Hematopoietic multipotent progenitor cell treated with erythropoietin and hydrocortisone succinate and interleukin-3 and kit ligand, for 6 days (in vitro differentiated cells): Measurements from ENCODE around the gene CHMP1B.
"Not testable (repeated sequence)": the region's sequence is repeated elsewhere in the genome, so short reads cannot be mapped to it uniquely, and the experiment has no call there.

Experiments used
- DNase-seq: peaks from one replicate; pipeline ENCODE4 v3.0.0-alpha.2; 2015

Gene CHMP1B

DNA sequence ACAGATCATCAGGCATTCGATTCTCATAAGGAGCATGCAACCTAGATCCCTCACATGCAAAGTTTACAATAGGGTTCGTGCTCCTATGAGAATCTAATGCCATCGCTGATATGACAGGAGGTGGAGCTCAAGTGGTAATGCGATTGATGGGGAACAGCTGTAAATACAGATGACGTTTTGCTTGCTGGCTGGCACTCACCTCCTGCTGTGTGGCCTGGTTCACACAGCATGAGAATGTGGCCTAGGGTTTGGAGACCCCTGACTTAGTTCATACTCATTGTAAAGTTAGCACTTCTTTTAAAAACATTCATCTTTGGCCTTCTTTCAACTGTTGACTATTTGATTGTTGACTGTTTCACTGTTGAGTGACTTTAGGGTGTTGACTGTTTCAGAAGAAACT lies 8.7 kb upstream of the CHMP1B start:
- DNase-seq, result no peak

- no peak for DNase-seq
Observed at GRCh38 chr18:11844436-11844835, 6.8 kb upstream of the CHMP1B start.

GRCh38 chr18:11845654-11846053 lies 5.6 kb upstream of the CHMP1B start:
- no peak for DNase-seq

- no peak for DNase-seq
Observed at GRCh38 chr18:11847811-11848210, 3.4 kb upstream of the CHMP1B start.

DNA sequence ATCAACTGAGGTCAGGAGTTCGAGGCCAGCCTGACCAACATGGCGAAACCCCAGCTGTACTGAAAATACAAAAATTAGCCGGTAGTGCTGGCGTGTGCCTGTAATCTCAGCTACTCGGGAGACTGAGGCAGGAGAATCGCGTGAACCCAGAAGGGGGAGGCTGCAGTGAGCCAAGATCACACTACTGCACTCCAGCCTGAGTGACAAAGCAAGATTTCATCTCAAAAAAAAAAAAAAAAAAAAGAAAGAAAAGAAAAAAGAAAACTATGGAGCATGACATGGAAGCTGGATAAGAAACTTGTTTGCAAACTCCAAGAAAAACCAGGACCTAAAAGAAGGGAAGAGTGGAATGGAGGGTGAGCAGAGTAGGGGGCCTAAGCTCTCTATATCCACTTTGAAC lies 1.9 kb upstream of the CHMP1B start:
- DNase-seq, result no peak

- DNase-seq, result peak; percentile 71
Observed at GRCh38 chr18:11849841-11850634, 1.2 kb upstream of the CHMP1B start.

DNA sequence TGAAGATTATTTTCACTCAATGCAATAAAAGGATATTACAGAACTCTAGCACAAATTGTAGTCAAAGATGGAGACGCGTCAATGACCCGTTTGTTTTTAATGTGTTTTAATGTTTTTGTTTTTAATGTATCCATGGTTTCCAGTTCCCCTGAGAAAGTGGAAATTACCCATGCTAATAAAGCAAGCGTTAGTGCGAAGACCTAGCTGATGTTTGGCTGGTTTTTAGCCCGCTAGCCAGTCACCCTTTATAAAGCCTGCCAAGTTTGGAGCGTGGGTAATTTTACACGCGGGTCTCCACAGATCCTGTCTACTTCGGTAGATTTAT lies 430 bp upstream of the CHMP1B start:
- peak; percentile 59 for DNase-seq

DNA sequence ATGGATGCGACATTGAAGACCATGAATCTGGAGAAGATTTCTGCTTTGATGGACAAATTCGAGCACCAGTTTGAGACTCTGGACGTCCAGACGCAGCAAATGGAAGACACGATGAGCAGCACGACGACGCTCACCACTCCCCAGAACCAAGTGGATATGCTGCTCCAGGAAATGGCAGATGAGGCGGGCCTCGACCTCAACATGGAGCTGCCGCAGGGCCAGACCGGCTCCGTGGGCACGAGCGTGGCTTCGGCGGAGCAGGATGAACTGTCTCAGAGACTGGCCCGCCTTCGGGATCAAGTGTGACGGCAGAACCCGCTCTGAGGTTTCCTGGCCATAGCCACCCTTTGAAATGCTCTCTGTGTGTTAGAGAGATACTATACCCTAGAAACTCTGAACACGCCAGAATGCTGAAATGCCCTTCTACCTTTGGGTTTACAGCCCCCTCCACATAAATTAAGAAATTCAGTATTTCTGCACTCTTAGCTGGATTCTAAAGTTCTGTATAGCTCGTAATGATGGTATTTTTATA lies 659 bp downstream of the CHMP1B start:
- DNase-seq, result peak; percentile 51

- not testable (repeated sequence) for DNase-seq
Observed at GRCh38 chr18:11854554-11854953, 3.3 kb downstream of the CHMP1B start.

- no peak for DNase-seq
Observed at GRCh38 chr18:11857177-11857887, 6.1 kb downstream of the CHMP1B start.

DNA sequence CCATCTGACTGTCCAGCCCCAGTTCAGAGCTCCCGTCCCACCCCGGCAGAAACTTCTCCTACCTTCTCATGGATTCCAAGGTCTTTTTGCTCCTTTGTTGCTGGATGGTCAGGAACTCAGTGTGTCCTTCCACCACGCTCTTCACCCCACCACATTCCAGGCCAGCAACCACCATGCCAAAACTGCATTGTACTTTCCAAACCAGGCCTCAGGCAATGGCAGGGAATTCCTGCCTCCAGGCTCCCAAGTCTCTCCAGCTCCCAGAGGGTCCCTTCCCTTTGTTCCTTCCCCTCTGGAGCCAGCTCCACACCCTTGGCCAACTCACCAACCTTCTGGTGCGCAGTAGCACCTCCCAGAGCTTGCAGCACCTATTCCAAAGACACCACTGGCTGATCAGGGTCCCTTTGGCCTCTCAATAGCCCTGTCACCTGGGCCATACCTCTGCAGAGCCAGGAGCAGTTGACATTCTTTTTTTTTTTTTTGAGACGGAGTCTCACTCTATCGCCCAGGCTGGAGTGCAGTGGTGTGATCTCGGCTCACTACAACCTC lies 8.1 kb downstream of the CHMP1B start:
- no peak for DNase-seq

DNA sequence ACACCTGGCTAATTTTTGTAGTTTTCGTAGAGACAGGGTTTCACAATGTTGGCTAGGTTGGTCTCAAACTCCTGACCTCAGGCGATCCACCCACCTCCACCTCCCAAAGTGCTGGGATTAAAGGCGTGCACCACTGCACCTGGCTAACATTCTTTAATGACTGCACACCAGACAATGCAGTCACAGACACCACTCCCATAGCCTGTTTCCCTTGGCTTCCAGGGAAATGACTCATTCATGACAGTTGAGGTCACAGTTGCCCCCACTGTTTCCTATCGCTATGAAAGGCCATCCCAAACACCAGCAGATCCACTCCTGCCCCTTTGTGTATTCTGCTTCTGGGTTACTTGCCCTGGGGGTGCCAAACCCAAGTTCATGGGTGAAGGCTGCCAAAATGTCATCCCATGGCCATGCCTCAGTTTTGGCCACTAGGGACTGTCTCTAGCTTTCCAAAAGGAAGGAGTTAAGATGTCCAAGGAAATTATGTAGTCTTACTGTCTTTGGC lies 8.7 kb downstream of the CHMP1B start:
- no peak for DNase-seq

GRCh38 chr18:11860594-11861450 lies 9.6 kb downstream of the CHMP1B start:
- no peak for DNase-seq

DNA sequence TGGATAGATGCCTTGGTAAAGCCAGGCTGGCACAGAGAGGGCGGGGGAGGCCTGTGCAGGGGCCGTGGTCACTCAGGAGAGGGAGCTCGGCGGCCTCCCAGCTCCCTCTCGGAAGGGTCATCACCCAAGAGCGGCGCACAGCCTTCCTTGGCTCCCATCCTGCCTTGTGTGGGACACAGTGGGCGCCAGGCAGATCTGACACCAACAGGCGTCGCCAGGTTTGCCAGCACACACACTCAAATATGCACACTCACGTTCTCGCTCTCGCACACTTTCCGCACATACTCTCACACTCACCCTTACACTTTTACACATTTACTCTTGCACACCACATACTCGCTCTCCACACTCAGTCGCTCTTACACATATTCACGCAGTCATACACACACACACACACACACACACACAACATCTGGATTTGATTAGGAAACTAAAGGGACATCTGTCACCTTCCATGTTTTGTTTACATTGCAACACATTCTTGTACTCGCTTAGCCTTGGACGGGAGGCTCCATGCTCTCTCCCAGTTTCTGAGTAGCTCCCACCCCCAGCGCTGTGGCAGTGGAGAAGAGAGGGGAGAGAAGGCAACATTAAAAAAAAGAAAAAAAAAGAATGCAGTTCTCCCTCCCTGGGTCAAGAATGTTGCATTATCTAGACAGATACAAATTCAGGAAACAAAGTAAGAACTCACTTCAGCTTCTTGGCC lies 10.5 kb downstream of the CHMP1B start:
- DNase-seq, result no peak

DNA sequence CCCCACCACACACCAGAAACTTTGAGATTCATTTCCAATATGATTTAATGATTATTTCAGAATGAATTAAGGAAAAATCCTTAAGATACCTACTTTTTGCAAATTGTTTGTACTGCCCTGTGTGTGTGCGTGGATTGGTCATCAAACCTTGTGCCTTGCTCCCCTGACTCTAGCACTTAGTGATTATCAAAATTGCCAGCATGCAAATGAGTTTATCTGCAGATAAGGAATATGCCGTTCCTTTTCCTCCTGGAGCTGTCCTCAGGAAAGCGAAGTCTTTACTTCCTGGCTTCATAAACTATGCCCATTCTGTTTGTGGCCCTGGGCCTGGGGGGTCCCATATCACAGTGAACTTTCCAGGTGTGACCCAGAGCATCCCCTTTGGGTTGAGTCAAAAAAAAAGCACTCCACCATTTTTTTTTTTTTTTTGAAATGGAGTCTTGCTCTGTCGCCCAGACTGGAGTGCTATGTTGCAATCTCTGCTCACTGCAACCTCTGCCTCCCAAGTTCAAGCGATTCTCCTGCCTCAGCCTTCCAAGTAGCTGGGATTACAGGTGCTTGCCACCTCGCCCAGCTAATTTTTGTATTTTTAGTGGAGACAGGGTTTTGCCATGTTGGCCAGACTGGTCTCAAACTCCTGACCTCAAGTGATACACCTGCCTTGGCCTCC lies 11.4 kb downstream of the CHMP1B start:
- DNase-seq, result no peak

GRCh38 chr18:11864471-11864870 lies 13.3 kb downstream of the CHMP1B start:
- DNase-seq, result no peak

- DNase-seq, result no peak
Observed at GRCh38 chr18:11865071-11865470, 13.9 kb downstream of the CHMP1B start.

GRCh38 chr18:11866329-11866728 lies 15.1 kb downstream of the CHMP1B start:
- no peak for DNase-seq

- DNase-seq, result no peak
Observed at GRCh38 chr18:11866764-11867163, 15.6 kb downstream of the CHMP1B start.

GRCh38 chr18:11868230-11868629 lies 17.0 kb downstream of the CHMP1B start:
- DNase-seq, result no peak

DNA sequence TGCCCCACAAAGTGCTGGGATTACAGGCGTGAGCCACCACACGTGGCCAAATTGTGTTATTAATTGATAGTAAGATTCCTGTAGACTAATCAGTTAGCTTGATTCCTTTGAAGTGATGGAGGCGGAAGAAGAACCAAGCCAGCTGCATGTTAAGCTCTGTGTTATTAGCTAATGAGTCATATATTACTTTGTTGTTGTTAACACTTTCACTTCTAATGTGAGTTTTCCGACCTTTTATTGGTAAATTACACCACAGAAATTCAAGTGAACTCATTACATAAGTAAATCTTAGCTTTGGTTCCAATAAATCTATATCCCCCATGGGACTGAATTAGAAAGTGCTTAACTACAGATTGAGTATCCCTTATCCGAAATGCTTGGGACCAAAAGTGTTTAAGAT lies 20.3 kb downstream of the CHMP1B start:
- DNase-seq, result no peak
